H9 (cell line): ENCODE data around the gene CDK5RAP1. TPM values are rescaled to one million over a fixed set of nuclear protein-coding genes. Genes with fewer than 3 reads are reported as not detected.
"Not testable (repeated sequence)": the region's sequence is repeated elsewhere in the genome, so short reads cannot be mapped to it uniquely, and the experiment has no call there.

Experiments
- DNase-seq: peaks from one replicate; pipeline ENCODE4 v3.0.0-alpha.2; 2017
- H2AFZ ChIP-seq: one replicate; pipeline ENCODE4 v1.6.1; 2013; ENCODE audit warnings: mild to moderate bottlenecking, low read length, control low read depth, moderate library complexity
- H2AK5ac ChIP-seq: 2 replicates; pipeline ENCODE4 v1.6.1; 2013; ENCODE audit warnings: low read length, control low read depth, mixed read lengths; ENCODE audit not compliant: insufficient read length
- H2BK120ac ChIP-seq: one replicate; pipeline ENCODE4 v1.6.1; 2013; ENCODE audit warnings: low read depth, mild to moderate bottlenecking, low read length, control low read depth, inconsistent platforms; ENCODE audit not compliant: poor library complexity, severe bottlenecking
- H2BK12ac ChIP-seq: 2 replicates; pipeline ENCODE4 v1.6.1; 2013; ENCODE audit warnings: low read length, control low read depth, mixed read lengths, low read depth; ENCODE audit not compliant: insufficient read length
- H2BK15ac ChIP-seq: 2 replicates; pipeline ENCODE4 v1.6.1; 2013; ENCODE audit warnings: low read depth, low read length, control low read depth
- H2BK20ac ChIP-seq: one replicate; pipeline ENCODE4 v1.6.1; 2013; ENCODE audit warnings: low read depth, mild to moderate bottlenecking, low read length, control low read depth, inconsistent platforms; ENCODE audit not compliant: poor library complexity, severe bottlenecking
- H2BK5ac ChIP-seq: 2 replicates; pipeline ENCODE4 v1.6.1; 2013; ENCODE audit warnings: low read length, control low read depth, mixed read lengths; ENCODE audit not compliant: insufficient read length
- H3K14ac ChIP-seq: 2 replicates; pipeline ENCODE4 v1.6.1; 2013; ENCODE audit warnings: low read length, control low read depth; ENCODE audit not compliant: insufficient read depth
- H3K18ac ChIP-seq: 2 replicates; pipeline ENCODE4 v1.6.1; 2013; ENCODE audit warnings: low read depth, mild to moderate bottlenecking, mixed read lengths, low read length, control low read depth; ENCODE audit not compliant: insufficient read length
- H3K23ac ChIP-seq: 2 replicates; pipeline ENCODE4 v1.6.1; 2013; ENCODE audit warnings: low read length, control low read depth, mixed read lengths, low read depth; ENCODE audit not compliant: insufficient read length
- H3K23me2 ChIP-seq: 2 replicates; pipeline ENCODE4 v1.6.1; 2013; ENCODE audit warnings: low read depth, mild to moderate bottlenecking, mixed read lengths, low read length, control low read depth; ENCODE audit not compliant: insufficient read length, poor library complexity, severe bottlenecking
- H3K27ac ChIP-seq: 2 replicates; pipeline ENCODE4 v1.5.1; 2013; ENCODE audit warnings: low read length, control low read depth, mixed read lengths, low read depth; ENCODE audit not compliant: insufficient read length
- H3K27me3 ChIP-seq: 2 replicates; pipeline ENCODE4 v1.6.1; 2013; ENCODE audit warnings: low read length, control low read depth, inconsistent platforms; ENCODE audit not compliant: insufficient read depth
- H3K4ac ChIP-seq: 2 replicates; pipeline ENCODE4 v1.6.1; 2013; ENCODE audit warnings: low read depth, mild to moderate bottlenecking, control low read depth, inconsistent platforms, low read length, moderate library complexity
- H3K4me1 ChIP-seq: 2 replicates; pipeline ENCODE4 v1.6.1; 2013; ENCODE audit warnings: low read length, control low read depth, inconsistent platforms; ENCODE audit not compliant: insufficient read depth
- H3K4me2 ChIP-seq: 2 replicates; pipeline ENCODE4 v1.6.1; 2013; ENCODE audit warnings: low read length, control low read depth, mixed read lengths; ENCODE audit not compliant: insufficient read length, insufficient read depth
- H3K56ac ChIP-seq: 2 replicates; pipeline ENCODE4 v1.6.1; 2013; ENCODE audit warnings: low read depth, mild to moderate bottlenecking, mixed read lengths, low read length, control low read depth; ENCODE audit not compliant: insufficient read length
- H3K79me1 ChIP-seq: 2 replicates; pipeline ENCODE4 v1.6.1; 2013; ENCODE audit warnings: low read depth, mild to moderate bottlenecking, moderate library complexity, low read length, control low read depth, inconsistent platforms; ENCODE audit not compliant: insufficient read depth, poor library complexity, severe bottlenecking
- H3K79me2 ChIP-seq: 2 replicates; pipeline ENCODE4 v1.6.1; 2013; ENCODE audit warnings: low read length, control low read depth, inconsistent platforms; ENCODE audit not compliant: insufficient read depth
- H3K9ac ChIP-seq: 2 replicates; pipeline ENCODE4 v1.6.1; 2013; ENCODE audit warnings: low read length, control low read depth, mixed read lengths; ENCODE audit not compliant: insufficient read length; ENCODE audit errors: extremely low read depth
- H3K9me3 ChIP-seq: one replicate; pipeline ENCODE4 v1.6.1; 2013; ENCODE audit warnings: low read depth, low read length, inconsistent platforms; ENCODE audit not compliant: control insufficient read depth
- H3T11ph ChIP-seq: one replicate; pipeline ENCODE4 v1.6.1; 2013; ENCODE audit warnings: mild to moderate bottlenecking, low read length, control low read depth, inconsistent platforms
- H4K20me1 ChIP-seq: one replicate; pipeline ENCODE4 v1.6.1; 2013; ENCODE audit not compliant: control insufficient read depth, insufficient read length, insufficient read depth
- H4K5ac ChIP-seq: 2 replicates; pipeline ENCODE4 v1.6.1; 2013; ENCODE audit warnings: low read depth, mild to moderate bottlenecking, mixed read lengths, low read length, control low read depth; ENCODE audit not compliant: insufficient read length
- H4K8ac ChIP-seq: replicated peaks from 2 replicates; pipeline ENCODE4 v1.6.1; 2013; ENCODE audit warnings: low read length, control low read depth, mixed read lengths, low read depth; ENCODE audit not compliant: insufficient read length
- H4K91ac ChIP-seq: 2 replicates; pipeline ENCODE4 v1.6.1; 2013; ENCODE audit warnings: low read depth, mild to moderate bottlenecking, moderate library complexity, mixed read lengths, low read length, control low read depth; ENCODE audit not compliant: insufficient read length
- H3K27ac Mint-ChIP-seq, 3 experiments: 2 replicates in 2 of 3; 3 replicates in 1 of 3; pipeline ENCODE4 v1.8.0; 2020 to 2021; ENCODE audit warnings: mixed read lengths in 3 of 3, mild to moderate bottlenecking in 1 of 3, moderate library complexity in 1 of 3
- H3K27me3 Mint-ChIP-seq: 2 replicates; pipeline ENCODE4 v1.8.0; 2021; ENCODE audit warnings: low read depth, mild to moderate bottlenecking, moderate library complexity, mixed read lengths
- H3K36me3 Mint-ChIP-seq, 3 experiments: 2 replicates in 2 of 3; 3 replicates in 1 of 3; pipeline ENCODE4 v1.8.0; 2020 to 2021; ENCODE audit warnings: low read depth in 3 of 3, mixed read lengths in 3 of 3; ENCODE audit not compliant: insufficient read depth in 1 of 3
- H3K4me1 Mint-ChIP-seq, 2 experiments: 2 replicates each; pipeline ENCODE4 v1.8.0; 2020; ENCODE audit warnings: mixed read lengths in 2 of 2
- H3K4me3 Mint-ChIP-seq, 2 experiments: 2 replicates in 1 of 2; 3 replicates in 1 of 2; pipeline ENCODE4 v1.8.0; 2020 to 2021; ENCODE audit warnings: mild to moderate bottlenecking in 2 of 2, mixed read lengths in 2 of 2, moderate library complexity in 1 of 2
- H3K9me3 Mint-ChIP-seq, 2 experiments: 2 replicates in 1 of 2; 3 replicates in 1 of 2; pipeline ENCODE4 v1.8.0; 2020; ENCODE audit warnings: mild to moderate bottlenecking in 2 of 2, mixed read lengths in 2 of 2, moderate library complexity in 1 of 2
- CTCF ChIP-seq: fragments of 200-600 bp; sonication (generic); conservative IDR thresholded peaks from 3 replicates; pipeline ENCODE4 v1.8.0; 2021; ENCODE audit warnings: antibody characterized with exemption, mild to moderate bottlenecking
- WGBS: extraction: QIAGEN DNeasy Blood & Tissue Kit; methylation state at CpG from one replicate; pipeline ENCODE4 v1.1.7; 2013; ENCODE audit warnings: missing lambda C conversion rate, low lambda C conversion rate, mixed read lengths; ENCODE audit not compliant: insufficient read length; ENCODE audit errors: extremely low coverage; 5-methylcytosine and 5-hydroxymethylcytosine counted together
- total RNA-seq: library from RNA; stranded (reverse); gene quantifications from 2 replicates; pipeline ENCODE4 v1.2.1, GENCODE V29; 2021

CDK5RAP1 gene
- total RNA-seq, 1 experiment from 2014 or later = 66.4 TPM

GRCh38 chr20:33431797-33432381, 30.6 kb upstream of the CDK5RAP1 start:
- Histone ChIP-seq H3K9me3 (no peaks in the 10 kb centered on the region), H3K4me1 (no peaks in the 10 kb centered on the region), H3K4me2 (no peak overlapping the region), H3T11ph (no peak overlapping the region), H2BK15ac (no peak overlapping the region), H3K14ac (no peak overlapping the region), H3K79me2 (no peaks in the 10 kb centered on the region), H4K91ac (no peak overlapping the region), H2BK120ac (no peak overlapping the region), H3K27me3 (no peaks in the 10 kb centered on the region), H3K9ac (no peak overlapping the region), H2AK5ac (no peak overlapping the region), H3K4ac (no peak overlapping the region), H4K20me1 (no peaks in the 10 kb centered on the region), H3K23me2 (no peaks in the 10 kb centered on the region), H4K8ac (no peak overlapping the region), H3K27ac (no peak overlapping the region), H3K56ac (no peak overlapping the region), H2BK5ac (no peak overlapping the region), H2BK12ac (no peak overlapping the region), H2AFZ (no peak overlapping the region), H2BK20ac (no peak overlapping the region), H3K18ac (no peak overlapping the region), H3K23ac (no peak overlapping the region), H4K5ac (no peak overlapping the region), H3K79me1 (no peaks in the 10 kb centered on the region)
- Mint-ChIP-seq H3K4me1 (no peaks in the 10 kb centered on the region), H3K36me3 (peaks cover 0 to 5% (median 4%) of the 10 kb centered on the region in 3 experiments; a peak in 2 of 7 replicates), H3K4me3 (no peak overlapping the region), H3K27ac (peak overlapping the region in 2 of 3 experiments; percentile 25 to 87; a peak in 2 of 7 replicates), H3K27me3 (no peaks in the 10 kb centered on the region), H3K9me3 (no peaks in the 10 kb centered on the region)
- TF ChIP-seq CTCF = no peak
- WGBS = no CpG with 5 or more reads among the region's 5 CpGs
- no peak for DNase-seq

GRCh38 chr20:33423875-33424274, 22.6 kb upstream of the CDK5RAP1 start:
- not testable (repeated sequence) for H3K23ac ChIP-seq, H3K9ac ChIP-seq, H3K14ac ChIP-seq, H3K4me1 Mint-ChIP-seq, H3K27me3 ChIP-seq, H4K5ac ChIP-seq, H3K27ac Mint-ChIP-seq, H3K23me2 ChIP-seq, H3T11ph ChIP-seq, H3K9me3 ChIP-seq, H3K4ac ChIP-seq, H4K20me1 ChIP-seq, H3K36me3 Mint-ChIP-seq, H4K8ac ChIP-seq, H3K4me3 Mint-ChIP-seq, H3K56ac ChIP-seq, DNase-seq, H2AK5ac ChIP-seq, H3K27ac ChIP-seq, H2BK20ac ChIP-seq, H3K4me1 ChIP-seq, H2BK15ac ChIP-seq, H2BK12ac ChIP-seq, H2BK120ac ChIP-seq, H3K18ac ChIP-seq, H2AFZ ChIP-seq, H3K4me2 ChIP-seq, H2BK5ac ChIP-seq, H3K9me3 Mint-ChIP-seq, H3K79me1 ChIP-seq, H4K91ac ChIP-seq, H3K27me3 Mint-ChIP-seq, H3K79me2 ChIP-seq
- no CpG with 5 or more reads among the region's 11 CpGs for WGBS
